RWPE2 (cell line): Measurements from ENCODE around the gene ATP10A.

ENCODE experiments used
- ATAC-seq: fragments of 200-7000 bp; cut with Tn5 transposase; 3 replicates; pipeline ENCODE4 v1.9.1; 2021; ENCODE audit warnings: low read depth
- DNase-seq: peaks from one replicate; pipeline ENCODE4 v3.0.0-alpha.2; 2020; ENCODE audit warnings: low spot score
- H3K27ac ChIP-seq: fragments of 450-650 bp; 2 replicates; pipeline ENCODE4 v1.5.1; 2017; ENCODE audit warnings: mild to moderate bottlenecking; ENCODE audit not compliant: poor library complexity, severe bottlenecking
- H3K27me3 ChIP-seq: fragments of 250-450 bp; sonication (Bioruptor Pico); 2 replicates; pipeline ENCODE4 v1.5.1; 2021; ENCODE audit warnings: mild to moderate bottlenecking, moderate library complexity; ENCODE audit not compliant: insufficient read depth, poor library complexity, severe bottlenecking
- H3K36me3 ChIP-seq: fragments of 250-450 bp; sonication (Bioruptor Pico); 2 replicates; pipeline ENCODE4 v1.5.1; 2020; ENCODE audit warnings: low read depth, mild to moderate bottlenecking, moderate library complexity
- H3K4me1 ChIP-seq: fragments of 250-450 bp; sonication (Bioruptor Pico); 2 replicates; pipeline ENCODE4 v1.5.1; 2021; ENCODE audit warnings: mild to moderate bottlenecking, moderate library complexity; ENCODE audit not compliant: insufficient read depth, poor library complexity, severe bottlenecking
- H3K4me3 ChIP-seq: fragments of 250-450 bp; sonication (Bioruptor Pico); 2 replicates; pipeline ENCODE4 v1.5.1; 2021; ENCODE audit warnings: mild to moderate bottlenecking, moderate library complexity; ENCODE audit not compliant: severe bottlenecking
- H3K9me3 ChIP-seq: fragments of 250-450 bp; sonication (Bioruptor Pico); 2 replicates; pipeline ENCODE4 v1.5.1; 2021; ENCODE audit warnings: mild to moderate bottlenecking, moderate library complexity; ENCODE audit not compliant: severe bottlenecking
- TF ChIP-seq, protein P1 (sequence below): fragments of 450-650 bp; IDR thresholded peaks from one replicate; pipeline ENCODE4 v1.5.1; 2017; ENCODE audit warnings: mild to moderate bottlenecking, moderate library complexity; ENCODE audit not compliant: poor library complexity, severe bottlenecking

The ATP10A gene

DNA sequence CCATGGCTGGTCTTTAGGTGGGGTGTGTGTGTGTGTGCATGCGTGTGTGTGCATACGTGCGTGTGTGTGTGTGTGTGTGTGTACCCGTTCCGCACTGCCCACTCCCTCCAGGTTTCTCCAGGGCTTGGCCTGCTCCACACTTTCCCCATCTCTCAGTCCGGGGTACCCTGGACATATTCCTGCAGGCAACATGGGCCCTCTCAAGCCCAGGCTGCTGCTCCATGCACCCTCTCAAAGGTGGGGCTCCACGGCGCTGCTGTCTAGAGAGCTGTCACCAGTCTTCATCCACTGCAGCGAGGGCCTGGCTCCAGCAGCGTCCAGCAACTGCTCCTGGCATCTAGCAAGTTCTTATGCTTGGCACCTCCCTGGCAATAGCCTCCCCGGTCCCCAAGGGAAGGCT lies 86.1 kb downstream of the ATP10A start:
- Histone ChIP-seq H3K27me3 (no peaks in the 10 kb centered on the region), H3K4me1 (peaks cover 11% of the 10 kb centered on the region), H3K27ac (no peak overlapping the region), H3K9me3 (no peaks in the 10 kb centered on the region), H3K36me3 (no peaks in the 10 kb centered on the region), H3K4me3 (no peak overlapping the region)
- DNase-seq (peak; percentile 68), ATAC-seq (no peak)
- TF ChIP-seq, protein P1, sequence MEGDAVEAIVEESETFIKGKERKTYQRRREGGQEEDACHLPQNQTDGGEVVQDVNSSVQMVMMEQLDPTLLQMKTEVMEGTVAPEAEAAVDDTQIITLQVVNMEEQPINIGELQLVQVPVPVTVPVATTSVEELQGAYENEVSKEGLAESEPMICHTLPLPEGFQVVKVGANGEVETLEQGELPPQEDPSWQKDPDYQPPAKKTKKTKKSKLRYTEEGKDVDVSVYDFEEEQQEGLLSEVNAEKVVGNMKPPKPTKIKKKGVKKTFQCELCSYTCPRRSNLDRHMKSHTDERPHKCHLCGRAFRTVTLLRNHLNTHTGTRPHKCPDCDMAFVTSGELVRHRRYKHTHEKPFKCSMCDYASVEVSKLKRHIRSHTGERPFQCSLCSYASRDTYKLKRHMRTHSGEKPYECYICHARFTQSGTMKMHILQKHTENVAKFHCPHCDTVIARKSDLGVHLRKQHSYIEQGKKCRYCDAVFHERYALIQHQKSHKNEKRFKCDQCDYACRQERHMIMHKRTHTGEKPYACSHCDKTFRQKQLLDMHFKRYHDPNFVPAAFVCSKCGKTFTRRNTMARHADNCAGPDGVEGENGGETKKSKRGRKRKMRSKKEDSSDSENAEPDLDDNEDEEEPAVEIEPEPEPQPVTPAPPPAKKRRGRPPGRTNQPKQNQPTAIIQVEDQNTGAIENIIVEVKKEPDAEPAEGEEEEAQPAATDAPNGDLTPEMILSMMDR = no peak

DNA sequence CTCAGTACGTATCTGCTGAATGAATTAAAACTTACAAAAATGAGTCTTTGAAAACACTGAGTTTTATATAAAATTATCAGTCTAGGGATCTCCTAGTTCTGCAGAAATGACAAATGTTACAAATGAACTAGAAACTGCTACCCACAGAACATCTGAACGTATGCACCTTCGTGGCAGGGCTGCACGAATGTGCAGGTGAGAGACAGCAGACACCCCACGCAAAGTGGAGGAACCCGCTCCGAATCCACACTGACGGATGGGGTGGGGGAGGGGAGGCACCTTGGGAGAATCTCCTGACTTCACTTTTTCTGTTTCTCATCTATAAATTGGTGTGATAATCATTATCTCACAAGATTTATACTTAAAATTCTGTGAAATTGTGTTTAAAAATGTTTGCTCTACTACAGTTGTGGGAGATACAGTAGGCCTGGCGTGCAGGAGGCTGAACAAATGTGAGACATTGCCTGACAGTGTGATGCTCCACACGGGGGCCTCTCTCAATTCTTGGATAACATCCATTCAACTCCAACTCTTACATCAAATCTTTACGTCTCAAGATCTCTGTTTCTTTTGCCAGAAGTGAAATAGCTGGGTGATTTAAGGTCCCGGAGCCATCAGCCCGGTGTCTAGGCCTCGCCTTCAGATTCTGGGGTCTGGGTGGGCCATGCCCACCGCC lies 86.9 kb downstream of the ATP10A start:
- Histone ChIP-seq H3K4me1 (peaks cover 11% of the 10 kb centered on the region), H3K4me3 (no peak overlapping the region), H3K27ac (peak overlapping the region; percentile 27), H3K9me3 (no peaks in the 10 kb centered on the region), H3K27me3 (no peaks in the 10 kb centered on the region), H3K36me3 (no peaks in the 10 kb centered on the region)
- DNase-seq (peak; percentile 41), ATAC-seq (no peak)
- TF ChIP-seq, protein P1 = no peak

DNA sequence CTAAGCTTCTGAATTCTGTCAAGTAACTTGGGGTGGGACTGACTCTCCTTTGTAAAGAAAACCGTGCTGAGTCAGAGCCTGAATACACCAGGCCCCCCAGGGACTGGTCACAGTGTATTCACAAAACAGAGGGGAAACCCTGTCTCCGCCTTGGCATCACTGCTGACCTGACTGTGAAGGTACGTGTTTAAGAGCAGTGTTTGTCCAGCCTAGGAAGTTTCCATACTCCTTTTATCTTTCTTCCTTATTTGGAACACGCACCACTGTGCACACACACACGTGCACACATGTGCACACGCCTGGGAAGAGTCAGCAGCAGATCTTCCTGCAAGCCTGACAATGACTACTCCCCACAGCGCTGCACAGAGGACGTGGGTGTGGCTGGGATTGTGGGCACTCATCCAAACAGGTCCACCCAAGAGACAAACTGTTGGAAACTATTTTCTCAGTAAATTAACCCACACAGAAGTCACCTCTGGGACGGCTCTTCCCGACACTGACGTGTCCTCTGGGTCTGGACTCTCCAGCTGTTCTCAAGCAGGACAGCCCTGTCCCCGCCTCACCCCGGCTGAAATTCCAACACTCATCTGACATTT lies 87.7 kb downstream of the ATP10A start:
- Histone ChIP-seq H3K27ac (peak overlapping the region; percentile 27), H3K36me3 (no peaks in the 10 kb centered on the region), H3K4me3 (no peak overlapping the region), H3K27me3 (no peaks in the 10 kb centered on the region), H3K4me1 (peaks cover 11% of the 10 kb centered on the region), H3K9me3 (no peaks in the 10 kb centered on the region)
- DNase-seq = peak; percentile 63
- TF ChIP-seq, protein P1 = no peak
- peak; percentile 86 for ATAC-seq

DNA sequence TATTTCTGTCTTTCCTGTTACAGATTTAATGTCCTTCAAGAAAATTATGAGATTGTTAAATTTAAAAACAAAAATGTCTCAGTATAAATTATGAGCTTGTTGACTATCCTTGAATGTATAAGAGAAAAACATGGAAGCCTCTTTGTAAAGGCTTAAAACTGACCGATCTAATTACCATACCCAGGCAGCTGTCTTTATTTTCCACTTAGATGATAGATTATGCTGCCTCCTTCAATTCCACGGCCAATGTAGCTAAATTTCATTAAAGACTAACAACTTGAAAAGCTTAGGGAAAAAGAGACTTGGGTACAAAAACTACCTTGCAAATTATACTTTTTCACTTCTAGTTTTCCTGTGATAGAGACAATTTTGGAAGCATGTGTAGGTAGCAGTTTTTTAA lies 88.3 kb downstream of the ATP10A start:
- peaks cover 11% of the 10 kb centered on the region for H3K4me1 ChIP-seq
- H3K4me3 ChIP-seq = no peak overlapping the region
- no peaks in the 10 kb centered on the region for H3K36me3 ChIP-seq
- H3K27ac ChIP-seq = peak overlapping the region; percentile 27
- H3K9me3 ChIP-seq = no peaks in the 10 kb centered on the region
- H3K27me3 ChIP-seq = no peaks in the 10 kb centered on the region
- DNase-seq (no peak), ATAC-seq (no peak)
- TF ChIP-seq, protein P1 = no peak

DNA sequence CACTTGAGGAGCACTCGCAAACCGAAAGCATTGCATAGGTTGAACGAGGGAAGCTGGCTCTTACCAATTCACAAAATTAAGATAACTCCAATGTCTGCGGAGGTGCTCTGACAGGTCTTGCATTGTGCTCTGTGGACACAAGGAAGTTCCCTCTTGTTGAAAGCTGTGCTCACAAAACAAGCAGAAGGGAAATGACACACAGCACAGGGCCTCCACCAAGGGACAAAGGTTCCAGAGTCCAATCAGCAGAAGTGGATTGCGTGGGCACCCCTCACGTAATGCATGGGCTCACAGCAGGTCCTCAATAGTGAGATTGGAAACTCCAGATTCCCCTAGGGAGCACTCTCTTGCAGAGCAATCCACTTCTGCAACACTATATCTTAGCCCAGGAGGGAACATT lies 89.9 kb downstream of the ATP10A start:
- H3K4me1 ChIP-seq = peaks cover 11% of the 10 kb centered on the region
- H3K27ac ChIP-seq = no peak overlapping the region
- no peaks in the 10 kb centered on the region for H3K36me3 ChIP-seq

More for the DNA sequence above, 89.9 kb downstream of the ATP10A start:
- DNase-seq (no peak), ATAC-seq (no peak)
- TF ChIP-seq, protein P1 = no peak
- Histone ChIP-seq H3K9me3 (no peaks in the 10 kb centered on the region), H3K4me3 (no peak overlapping the region), H3K27me3 (no peaks in the 10 kb centered on the region)
